ENCODE measurements around the gene ISL1.

The ISL1 gene

GRCh38 chr5:51377151-51378060 is 5.8 kb upstream of the ISL1 start:
- DNase-seq (ENCODE audit: low spot score), result no peak
- no peak for TF ChIP-seq CTCF (IDR thresholded peaks at IDR 0.05; ENCODE audit: poor library complexity, severe bottlenecking)
- H3K27ac ChIP-seq (ENCODE audit: poor library complexity, severe bottlenecking), result no peak overlapping the region
- ATAC-seq (ENCODE audit: low read depth), result no peak
- no peaks in the 10 kb centered on the region for H3K9me3 ChIP-seq (ENCODE audit: severe bottlenecking)
- no peaks in the 10 kb centered on the region for H3K27me3 ChIP-seq (ENCODE audit: insufficient read depth, poor library complexity, severe bottlenecking)
- no peak overlapping the region for H3K4me3 ChIP-seq (ENCODE audit: severe bottlenecking)
- peaks cover 15% of the 10 kb centered on the region for H3K4me1 ChIP-seq (ENCODE audit: insufficient read depth, poor library complexity, severe bottlenecking)
- H3K36me3 ChIP-seq (ENCODE audit: low read depth), result no peaks in the 10 kb centered on the region

- DNase-seq (ENCODE audit: low spot score) (no peak), ATAC-seq (ENCODE audit: low read depth) (no peak)
- Histone ChIP-seq H3K36me3 (ENCODE audit: low read depth) (no peaks in the 10 kb centered on the region), H3K4me3 (ENCODE audit: severe bottlenecking) (no peak overlapping the region), H3K27me3 (ENCODE audit: insufficient read depth, poor library complexity, severe bottlenecking) (no peaks in the 10 kb centered on the region), H3K9me3 (ENCODE audit: severe bottlenecking) (no peaks in the 10 kb centered on the region), H3K27ac (ENCODE audit: poor library complexity, severe bottlenecking) (peak overlapping the region; percentile 60), H3K4me1 (ENCODE audit: insufficient read depth, poor library complexity, severe bottlenecking) (peaks cover 15% of the 10 kb centered on the region)
- no peak for TF ChIP-seq CTCF (IDR thresholded peaks at IDR 0.05; ENCODE audit: poor library complexity, severe bottlenecking)
Measured at GRCh38 chr5:51378061-51378409, 5.2 kb upstream of the ISL1 start.

- H3K9me3 ChIP-seq (ENCODE audit: severe bottlenecking), result no peaks in the 10 kb centered on the region
- DNase-seq (ENCODE audit: low spot score), result no peak
- peaks cover 15% of the 10 kb centered on the region for H3K4me1 ChIP-seq (ENCODE audit: insufficient read depth, poor library complexity, severe bottlenecking)
- H3K36me3 ChIP-seq (ENCODE audit: low read depth), result no peaks in the 10 kb centered on the region
- peak; percentile 11 for ATAC-seq (ENCODE audit: low read depth)
- H3K27ac ChIP-seq (ENCODE audit: poor library complexity, severe bottlenecking), result peak overlapping the region; percentile 60
- H3K27me3 ChIP-seq (ENCODE audit: insufficient read depth, poor library complexity, severe bottlenecking), result no peaks in the 10 kb centered on the region
- H3K4me3 ChIP-seq (ENCODE audit: severe bottlenecking), result peak overlapping the region; percentile 26
- peak; percentile 35 for TF ChIP-seq CTCF (IDR thresholded peaks at IDR 0.05; ENCODE audit: poor library complexity, severe bottlenecking)
Measured at GRCh38 chr5:51378448-51379330, 4.6 kb upstream of the ISL1 start.

- Histone ChIP-seq H3K27me3 (ENCODE audit: insufficient read depth, poor library complexity, severe bottlenecking) (no peaks in the 10 kb centered on the region), H3K27ac (ENCODE audit: poor library complexity, severe bottlenecking) (peak overlapping the region; percentile 60)
- DNase-seq (ENCODE audit: low spot score), result no peak
Measured at GRCh38 chr5:51379331-51379700, 3.9 kb upstream of the ISL1 start.

More at GRCh38 chr5:51379331-51379700, 3.9 kb upstream of the ISL1 start:
- H3K4me1 ChIP-seq (ENCODE audit: insufficient read depth, poor library complexity, severe bottlenecking), result peaks cover 15% of the 10 kb centered on the region
- no peak for ATAC-seq (ENCODE audit: low read depth)
- no peaks in the 10 kb centered on the region for H3K36me3 ChIP-seq (ENCODE audit: low read depth)
- peak overlapping the region; percentile 26 for H3K4me3 ChIP-seq (ENCODE audit: severe bottlenecking)
- no peak for TF ChIP-seq CTCF (IDR thresholded peaks at IDR 0.05; ENCODE audit: poor library complexity, severe bottlenecking)
- no peaks in the 10 kb centered on the region for H3K9me3 ChIP-seq (ENCODE audit: severe bottlenecking)

Data from RWPE2 (cell line).